Endothelial cell of umbilical vein (primary cell): ENCODE measurements around the gene HEXA. TPM values are rescaled to one million over a fixed set of nuclear protein-coding genes. Genes with fewer than 3 reads are reported as not detected.

Source experiments
- BruUV-seq: library from RNA; stranded (reverse); fragments of 400-500 nt; replicated peaks from 2 replicates; lab custom pipeline; 2021; lab: Mats Ljungman, UMichigan
- CTCF ChIA-PET: fragments of 300-600, 350-600 bp; sonication (Branson Sonifier 250); formaldehyde crosslinking; loops from one replicate; lab custom pipeline; 2021; ENCODE audit warnings: antibody characterized with exemption, inconsistent platforms; lab: Charles Lee
- POLR2A ChIA-PET: fragments of 300-600, 350-600 bp; sonication (Branson Sonifier 250); formaldehyde crosslinking; loops from one replicate; lab custom pipeline; 2021; ENCODE audit warnings: antibody characterized with exemption, inconsistent platforms; lab: Charles Lee
- DNase-seq: peaks from one replicate; pipeline ENCODE4 v3.0.0-alpha.2; 2011; ENCODE audit warnings: low read depth, low spot score
- FAIRE-seq: peaks from 2 replicates; lab custom pipeline; 2011; peaks lifted over from hg19 to GRCh38; lab: Jason Lieb, UNC
- H2AFZ ChIP-seq: 2 replicates; pipeline ENCODE4 v1.6.0; 2012; ENCODE audit warnings: low read depth, low read length, control low read depth, inconsistent platforms
- H3K27ac ChIP-seq: 2 replicates; pipeline ENCODE4 v1.5.1; 2011; ENCODE audit warnings: low read depth, mild to moderate bottlenecking, control low read depth, low read length, moderate library complexity; ENCODE audit not compliant: insufficient read depth
- H3K27me3 ChIP-seq, 2 experiments: 2 replicates each; pipeline versions ENCODE4 v1.6.0 to v1.6.1; 2011; ENCODE audit warnings: low read length in 2 of 2, mixed read lengths in 1 of 2; ENCODE audit not compliant: control insufficient read depth in 2 of 2, insufficient read depth in 2 of 2
- H3K36me3 ChIP-seq, 2 experiments: 2 replicates in 1 of 2; 3 replicates in 1 of 2; pipeline ENCODE4 v1.5.1; 2011; ENCODE audit warnings: low read length in 2 of 2, mild to moderate bottlenecking in 1 of 2, moderate library complexity in 1 of 2; ENCODE audit not compliant: control insufficient read depth in 2 of 2, insufficient read depth in 2 of 2; ENCODE audit errors: extremely low read depth in 1 of 2
- H3K4me1 ChIP-seq: 3 replicates; pipeline ENCODE4 v1.5.1; 2011; ENCODE audit warnings: mild to moderate bottlenecking, low read length; ENCODE audit not compliant: control insufficient read depth, insufficient read depth; ENCODE audit errors: extremely low read depth
- H3K4me2 ChIP-seq: 2 replicates; pipeline ENCODE4 v1.6.1; 2011; ENCODE audit warnings: low read length, control low read depth, mixed read lengths; ENCODE audit not compliant: insufficient read depth
- H3K4me3 ChIP-seq, 3 experiments: fragments of 200-600 bp in 1 of 3; sonication (generic), shearing (Covaris generic) in 1 of 3; replicated peaks in 1 of 3; 2 replicates each; pipeline ENCODE4 v1.5.1; 2011 to 2016; ENCODE audit warnings: control low read depth in 3 of 3, low read length in 3 of 3, mild to moderate bottlenecking in 2 of 3, inconsistent platforms in 1 of 3, low read depth in 1 of 3, moderate library complexity in 1 of 3; ENCODE audit not compliant: insufficient read depth in 1 of 3
- H3K79me2 ChIP-seq: 2 replicates; pipeline ENCODE4 v1.6.0; 2012; ENCODE audit warnings: low read length, inconsistent platforms; ENCODE audit not compliant: control insufficient read depth, insufficient read depth
- H3K9ac ChIP-seq: replicated peaks from 2 replicates; pipeline ENCODE3; 2011; ENCODE audit warnings: low read length, control low read depth; ENCODE audit not compliant: insufficient read depth; ENCODE audit errors: extremely low read depth
- H3K9me1 ChIP-seq: replicated peaks from 3 replicates; pipeline ENCODE4 v1.6.0; 2011; ENCODE audit warnings: mild to moderate bottlenecking, low read length; ENCODE audit not compliant: control insufficient read depth, insufficient read depth; ENCODE audit errors: extremely low read depth
- H3K9me3 ChIP-seq: replicated peaks from 2 replicates; pipeline ENCODE4 v1.5.1; 2012; ENCODE audit warnings: low read length, inconsistent platforms; ENCODE audit not compliant: control insufficient read depth, insufficient read depth
- H4K20me1 ChIP-seq: replicated peaks from 2 replicates; pipeline ENCODE3; 2011; ENCODE audit warnings: mild to moderate bottlenecking, low read length; ENCODE audit not compliant: control insufficient read depth, insufficient read depth; ENCODE audit errors: extremely low read depth
- EZH2 ChIP-seq: IDR thresholded peaks from 2 replicates; pipeline ENCODE4 v1.6.1; 2012; ENCODE audit warnings: borderline replicate concordance, low read depth, mild to moderate bottlenecking, moderate library complexity, low read length, inconsistent platforms; ENCODE audit not compliant: severe bottlenecking
- GATA2 ChIP-seq: IDR thresholded peaks from 2 replicates; pipeline ENCODE4 v1.7.0; 2011; ENCODE audit warnings: low read depth, mild to moderate bottlenecking, moderate library complexity, mixed read lengths, low read length; ENCODE audit not compliant: insufficient read length, insufficient read depth
- JUN ChIP-seq: IDR thresholded peaks from 2 replicates; pipeline ENCODE4 v1.6.1; 2011; ENCODE audit warnings: borderline replicate concordance, low read depth; ENCODE audit not compliant: insufficient read length, insufficient read depth
- POLR2A ChIP-seq: IDR thresholded peaks from 2 replicates; pipeline ENCODE4 v1.6.1; 2012; ENCODE audit warnings: low read depth, mild to moderate bottlenecking, control low read depth, low read length
- POLR2AphosphoS5 ChIP-seq: IDR thresholded peaks from 2 replicates; pipeline ENCODE4 v1.6.1; 2012; ENCODE audit warnings: low read depth, mild to moderate bottlenecking, control low read depth, low read length, moderate library complexity; ENCODE audit not compliant: insufficient read depth
- dilution Hi-C: fragments of 300-500 bp; cut with MboI; formaldehyde crosslinking; loops from one replicate; pipeline ENCODE4 v1.15.0; 2019; ENCODE audit warnings: low sequenced_read_pairs; ENCODE audit not compliant: extremely low pct_ligation_motif_present
- intact Hi-C: fragments of 100-400 bp; cut with micrococcal nuclease; formaldehyde crosslinking; loops from one replicate; pipeline ENCODE4 v1.10.0; 2022
- polyA plus RNA-seq, 4 experiments: library from polyadenylated mRNA; depleted of rRNA in 3 of 4; stranded (reverse) in 3 of 4; unstranded in 1 of 4; fragments of >200 nt; gene quantifications; 2 replicates each; pipeline versions ENCODE4 v1.2.1 to v1.2.3, GENCODE V29; 2011 to 2012; ENCODE audit warnings: missing spikeins in 1 of 4
- total RNA-seq: library from RNA; stranded (reverse); gene quantifications from 2 replicates; pipeline ENCODE4 v1.2.3, GENCODE V29; 2021
- TF ChIP-seq, protein P1 (sequence below): IDR thresholded peaks from 2 replicates; pipeline ENCODE4 v1.6.1; 2011; ENCODE audit not compliant: insufficient read depth, insufficient read length
- TF ChIP-seq, protein P2 (sequence below), 2 donors: IDR thresholded peaks; 1 replicate in 1 of 2; 2 replicates in 1 of 2; pipeline ENCODE4 v1.5.1; 2011; ENCODE audit warnings: low read length in 2 of 2, mild to moderate bottlenecking in 2 of 2, moderate library complexity in 2 of 2, control low read depth in 1 of 2, inconsistent platforms in 1 of 2, low read depth in 1 of 2; ENCODE audit not compliant: insufficient read depth in 1 of 2; ENCODE audit errors: extremely low read depth in 1 of 2

Gene HEXA
- total and polyA plus RNA-seq, 2 donors (not counting 3 experiments of a cell fraction or from before 2014, with no cell fraction given) = 108 to 212 TPM

DNA sequence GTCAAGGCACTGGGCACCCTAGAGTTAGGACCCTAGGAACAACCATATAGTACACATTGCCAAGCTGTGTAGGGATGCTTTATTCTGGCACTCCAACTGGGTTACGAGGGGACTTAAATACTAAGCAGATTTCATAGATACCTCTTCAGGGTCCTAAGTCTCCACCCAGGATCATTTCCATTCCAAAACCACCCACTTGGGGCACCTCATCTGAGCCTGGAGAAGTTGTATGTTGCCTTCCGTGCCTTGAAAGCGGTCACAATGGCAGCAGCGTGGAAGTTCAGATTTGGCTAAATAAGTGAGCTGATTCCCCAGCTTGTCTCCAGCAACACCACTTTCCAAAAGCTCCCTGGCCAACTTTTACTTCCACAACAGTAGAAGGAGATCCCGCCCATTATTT lies 26.9 kb upstream of the HEXA start:
- ChIA-PET POLR2A (no interaction called here), CTCF (no interaction called here)
- no peaks in the 10 kb centered on the region for H3K79me2 ChIP-seq
- dilution Hi-C loops = no loop called here
- H3K9ac ChIP-seq = no peak overlapping the region
- no peaks in the 10 kb centered on the region for H3K9me1 ChIP-seq
- H3K36me3 ChIP-seq = no peaks in the 10 kb centered on the region
- H4K20me1 ChIP-seq = no peaks in the 10 kb centered on the region
- H3K4me3 ChIP-seq = no peak overlapping the region
- TF ChIP-seq POLR2A = no peak
- TF ChIP-seq, protein P1, sequence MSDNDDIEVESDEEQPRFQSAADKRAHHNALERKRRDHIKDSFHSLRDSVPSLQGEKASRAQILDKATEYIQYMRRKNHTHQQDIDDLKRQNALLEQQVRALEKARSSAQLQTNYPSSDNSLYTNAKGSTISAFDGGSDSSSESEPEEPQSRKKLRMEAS = no peak
- no peak for TF ChIP-seq JUN
- no peak for TF ChIP-seq EZH2
- TF ChIP-seq, protein P2, sequence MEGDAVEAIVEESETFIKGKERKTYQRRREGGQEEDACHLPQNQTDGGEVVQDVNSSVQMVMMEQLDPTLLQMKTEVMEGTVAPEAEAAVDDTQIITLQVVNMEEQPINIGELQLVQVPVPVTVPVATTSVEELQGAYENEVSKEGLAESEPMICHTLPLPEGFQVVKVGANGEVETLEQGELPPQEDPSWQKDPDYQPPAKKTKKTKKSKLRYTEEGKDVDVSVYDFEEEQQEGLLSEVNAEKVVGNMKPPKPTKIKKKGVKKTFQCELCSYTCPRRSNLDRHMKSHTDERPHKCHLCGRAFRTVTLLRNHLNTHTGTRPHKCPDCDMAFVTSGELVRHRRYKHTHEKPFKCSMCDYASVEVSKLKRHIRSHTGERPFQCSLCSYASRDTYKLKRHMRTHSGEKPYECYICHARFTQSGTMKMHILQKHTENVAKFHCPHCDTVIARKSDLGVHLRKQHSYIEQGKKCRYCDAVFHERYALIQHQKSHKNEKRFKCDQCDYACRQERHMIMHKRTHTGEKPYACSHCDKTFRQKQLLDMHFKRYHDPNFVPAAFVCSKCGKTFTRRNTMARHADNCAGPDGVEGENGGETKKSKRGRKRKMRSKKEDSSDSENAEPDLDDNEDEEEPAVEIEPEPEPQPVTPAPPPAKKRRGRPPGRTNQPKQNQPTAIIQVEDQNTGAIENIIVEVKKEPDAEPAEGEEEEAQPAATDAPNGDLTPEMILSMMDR (IDR thresholded peaks at IDR 0.05; ENCODE audit: extremely low read depth in 1 of 2, insufficient read depth in 1 of 2, low read depth in 1 of 2, low read length in 2 of 2) = no peak
- TF ChIP-seq POLR2AphosphoS5 = no peak
- TF ChIP-seq GATA2 = no peak
- DNase-seq (no peak), FAIRE-seq (no peak)
- H3K4me2 ChIP-seq = no peak overlapping the region
- H3K4me1 ChIP-seq = no peaks in the 10 kb centered on the region
- H3K27me3 ChIP-seq = peaks cover 11 to 21% of the 10 kb centered on the region in 2 experiments
- no TSS peak for BruUV-seq
- no peak overlapping the region for H3K27ac ChIP-seq
- intact Hi-C loops = no loop called here
- H2AFZ ChIP-seq = no peak overlapping the region
- H3K9me3 ChIP-seq = no peaks in the 10 kb centered on the region
